ENCODE results near the gene CNNM1.

Gene CNNM1

DNA sequence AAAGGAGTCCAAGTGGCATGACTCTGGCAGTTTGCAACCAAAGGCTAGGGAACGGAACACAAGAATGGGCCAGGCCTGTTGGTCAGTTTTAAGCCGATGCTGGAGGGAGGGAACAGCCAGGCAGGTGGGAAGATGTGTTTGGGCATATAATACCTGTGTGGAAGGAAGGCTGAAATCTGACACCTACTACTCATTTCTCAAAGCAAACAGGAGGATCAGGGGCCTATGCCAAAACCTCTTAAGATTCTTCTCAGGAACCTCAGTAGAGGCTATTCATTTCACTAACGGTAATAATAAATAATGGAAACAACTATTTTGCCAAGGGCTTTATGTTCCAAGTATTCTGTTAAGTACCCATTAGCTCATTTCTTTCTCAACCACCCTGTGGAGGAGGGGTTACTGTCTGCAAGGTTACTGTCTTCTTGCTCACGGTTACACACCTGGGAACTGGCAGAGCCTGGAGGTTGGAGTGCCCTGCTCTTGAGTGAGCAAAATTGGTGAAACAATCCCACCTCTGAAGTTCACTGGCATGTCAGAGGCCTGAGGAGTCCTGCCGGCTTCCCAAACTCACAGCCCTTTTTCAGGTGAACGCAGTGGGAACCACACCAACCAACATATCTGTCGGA, 65.7 kb downstream of the CNNM1 start:
- no peak for FAIRE-seq
- no peak for DNase-seq (ENCODE audit: insufficient read length, low spot score)
- TF ChIP-seq POU2F2 (IDR thresholded peaks at IDR 0.05; ENCODE audit: low read depth, low read length) (no peak), SPI1 (IDR thresholded peaks at IDR 0.05; ENCODE audit: low read depth, low read length) (no peak), PAX5 (IDR thresholded peaks at IDR 0.05; ENCODE audit: insufficient read depth, low read length, severe bottlenecking) (no peak), POLR2A (IDR thresholded peaks at IDR 0.05; ENCODE audit: low read depth, low read length) (no peak), POLR2AphosphoS5 (IDR thresholded peaks at IDR 0.05; ENCODE audit: low read depth, low read length) (no peak), TAF1 (IDR thresholded peaks at IDR 0.05; ENCODE audit: low read depth, low read length) (no peak)

DNA sequence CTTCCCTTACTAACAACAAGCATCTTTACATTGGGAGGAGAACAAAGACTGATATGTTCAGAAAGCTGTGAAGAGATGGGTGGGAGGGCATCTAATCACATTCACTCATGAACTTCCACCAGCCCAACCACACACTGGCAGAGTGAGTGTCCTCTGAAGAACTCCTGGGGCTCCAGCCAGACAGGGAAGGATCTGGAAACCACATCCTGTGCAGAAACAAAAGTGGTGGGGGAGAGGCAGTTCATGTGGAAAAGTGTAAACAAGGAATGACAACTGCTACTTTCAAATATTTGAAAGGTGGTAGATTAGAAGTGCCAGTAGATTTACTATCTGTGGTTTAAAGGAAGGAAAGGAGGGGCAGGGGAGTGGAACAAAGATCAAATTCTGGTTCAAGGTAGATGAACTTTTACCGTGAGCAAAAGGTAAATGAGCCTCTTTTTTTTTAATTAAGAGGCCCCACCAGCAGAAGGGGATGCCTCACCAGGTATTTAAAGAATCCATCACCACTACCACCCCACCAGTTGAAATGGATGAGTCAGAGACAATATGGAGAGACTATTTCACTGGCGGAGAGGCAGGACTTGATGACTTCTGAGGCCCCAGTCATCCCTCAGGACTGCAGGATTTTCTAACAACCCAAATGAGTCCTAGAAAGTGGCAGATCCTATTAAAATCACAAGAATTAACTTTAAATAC, 66.7 kb downstream of the CNNM1 start:
- FAIRE-seq (no peak), DNase-seq (ENCODE audit: insufficient read length, low spot score) (no peak)
- TF ChIP-seq TAF1 (IDR thresholded peaks at IDR 0.05; ENCODE audit: low read depth, low read length) (no peak), PAX5 (IDR thresholded peaks at IDR 0.05; ENCODE audit: insufficient read depth, low read length, severe bottlenecking) (no peak), POLR2A (IDR thresholded peaks at IDR 0.05; ENCODE audit: low read depth, low read length) (no peak), POLR2AphosphoS5 (IDR thresholded peaks at IDR 0.05; ENCODE audit: low read depth, low read length) (no peak), SPI1 (IDR thresholded peaks at IDR 0.05; ENCODE audit: low read depth, low read length) (no peak), POU2F2 (IDR thresholded peaks at IDR 0.05; ENCODE audit: low read depth, low read length) (no peak)

DNA sequence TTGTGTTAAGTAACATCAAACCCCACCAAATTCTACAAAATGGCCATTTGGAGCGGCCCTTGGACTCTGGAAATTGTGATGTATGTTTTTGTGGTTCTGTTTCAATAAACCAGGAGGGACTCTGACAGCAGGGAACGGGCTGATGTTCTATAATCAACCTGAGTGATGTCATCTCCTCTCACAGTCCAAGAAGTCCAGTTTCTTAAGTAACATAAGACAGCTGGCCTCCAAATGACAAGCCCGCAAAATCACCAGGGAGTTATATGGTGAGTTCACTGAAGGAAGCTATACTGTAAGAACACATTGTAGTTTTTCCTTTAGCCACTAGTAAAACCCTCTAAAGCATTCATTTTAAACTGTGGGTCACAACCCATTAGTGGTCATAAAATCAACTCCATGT, 67.3 kb downstream of the CNNM1 start:
- FAIRE-seq (no peak), DNase-seq (ENCODE audit: insufficient read length, low spot score) (no peak)
- TF ChIP-seq SPI1 (IDR thresholded peaks at IDR 0.05; ENCODE audit: low read depth, low read length) (no peak), PAX5 (IDR thresholded peaks at IDR 0.05; ENCODE audit: insufficient read depth, low read length, severe bottlenecking) (no peak), TAF1 (IDR thresholded peaks at IDR 0.05; ENCODE audit: low read depth, low read length) (no peak), POLR2A (IDR thresholded peaks at IDR 0.05; ENCODE audit: low read depth, low read length) (no peak), POLR2AphosphoS5 (IDR thresholded peaks at IDR 0.05; ENCODE audit: low read depth, low read length) (no peak), POU2F2 (IDR thresholded peaks at IDR 0.05; ENCODE audit: low read depth, low read length) (no peak)

DNA sequence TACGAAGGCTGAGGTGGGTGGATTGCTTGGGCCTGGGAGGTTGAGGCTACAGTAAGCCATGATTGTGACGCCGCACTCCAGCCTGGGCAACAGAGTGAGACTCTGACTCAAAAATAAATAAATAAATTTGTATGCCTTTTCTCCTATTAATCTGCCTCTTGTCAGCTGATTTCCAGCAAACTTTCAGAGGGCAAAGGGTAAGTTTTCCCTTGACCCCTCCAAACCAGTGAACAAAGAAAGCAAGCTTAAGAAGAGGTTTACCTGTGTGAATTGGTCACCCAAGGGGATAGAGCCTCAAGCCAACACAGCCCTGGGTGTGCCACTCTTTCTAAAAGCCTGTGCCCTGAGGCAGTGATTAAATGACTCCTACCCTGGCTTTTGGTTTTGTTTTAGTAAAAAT, 70.5 kb downstream of the CNNM1 start:
- no peak for TF ChIP-seq TAF1 (IDR thresholded peaks at IDR 0.05; ENCODE audit: low read depth, low read length)
- no peak for TF ChIP-seq SPI1 (IDR thresholded peaks at IDR 0.05; ENCODE audit: low read depth, low read length)
- TF ChIP-seq PAX5 (IDR thresholded peaks at IDR 0.05; ENCODE audit: insufficient read depth, low read length, severe bottlenecking) = no peak
- TF ChIP-seq POLR2AphosphoS5 (IDR thresholded peaks at IDR 0.05; ENCODE audit: low read depth, low read length) = no peak
- no peak for TF ChIP-seq POLR2A (IDR thresholded peaks at IDR 0.05; ENCODE audit: low read depth, low read length)
- no peak for TF ChIP-seq POU2F2 (IDR thresholded peaks at IDR 0.05; ENCODE audit: low read depth, low read length)
- DNase-seq (ENCODE audit: insufficient read length, low spot score) (no peak), FAIRE-seq (no peak)

- no peak for TF ChIP-seq POLR2AphosphoS5 (IDR thresholded peaks at IDR 0.05; ENCODE audit: low read depth, low read length)
- TF ChIP-seq POLR2A (IDR thresholded peaks at IDR 0.05; ENCODE audit: low read depth, low read length) = no peak
- peak; percentile 78 for TF ChIP-seq SPI1 (IDR thresholded peaks at IDR 0.05; ENCODE audit: low read depth, low read length)
- TF ChIP-seq POU2F2 (IDR thresholded peaks at IDR 0.05; ENCODE audit: low read depth, low read length) = no peak
- TF ChIP-seq PAX5 (IDR thresholded peaks at IDR 0.05; ENCODE audit: insufficient read depth, low read length, severe bottlenecking) = no peak
- TF ChIP-seq TAF1 (IDR thresholded peaks at IDR 0.05; ENCODE audit: low read depth, low read length) = no peak
- no peak for DNase-seq (ENCODE audit: insufficient read length, low spot score)
- no peak for FAIRE-seq
Measured at GRCh38 chr10:99403674-99404073, 74.5 kb downstream of the CNNM1 start.

DNA sequence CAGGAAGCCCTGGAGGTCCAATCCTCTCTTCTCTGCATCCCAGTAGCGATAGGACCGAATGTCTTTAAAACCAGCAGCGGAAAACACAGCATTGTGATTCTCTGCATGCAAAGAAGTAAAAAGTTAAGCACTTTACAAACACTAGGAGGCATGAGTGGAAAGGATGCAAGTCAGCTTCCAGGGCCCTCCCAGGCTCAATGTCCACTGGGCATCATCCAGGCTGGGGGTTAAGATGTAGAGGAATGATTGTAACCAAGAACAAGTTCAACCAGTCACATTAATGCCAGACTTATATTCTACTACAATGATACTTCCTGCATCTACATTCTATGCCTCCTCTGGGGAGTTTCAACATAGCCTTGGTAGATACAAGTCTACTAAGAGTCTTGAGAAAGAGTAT, 77.0 kb downstream of the CNNM1 start:
- FAIRE-seq (no peak), DNase-seq (ENCODE audit: insufficient read length, low spot score) (no peak)
- TF ChIP-seq POLR2AphosphoS5 (IDR thresholded peaks at IDR 0.05; ENCODE audit: low read depth, low read length) (no peak), TAF1 (IDR thresholded peaks at IDR 0.05; ENCODE audit: low read depth, low read length) (no peak), POU2F2 (IDR thresholded peaks at IDR 0.05; ENCODE audit: low read depth, low read length) (no peak), SPI1 (IDR thresholded peaks at IDR 0.05; ENCODE audit: low read depth, low read length) (no peak), PAX5 (IDR thresholded peaks at IDR 0.05; ENCODE audit: insufficient read depth, low read length, severe bottlenecking) (no peak), POLR2A (IDR thresholded peaks at IDR 0.05; ENCODE audit: low read depth, low read length) (no peak)

GRCh38 chr10:99410146-99410545, 81.0 kb downstream of the CNNM1 start:
- DNase-seq (ENCODE audit: insufficient read length, low spot score) (no peak), FAIRE-seq (no peak)
- TF ChIP-seq POLR2AphosphoS5 (IDR thresholded peaks at IDR 0.05; ENCODE audit: low read depth, low read length) (no peak), TAF1 (IDR thresholded peaks at IDR 0.05; ENCODE audit: low read depth, low read length) (no peak), POLR2A (IDR thresholded peaks at IDR 0.05; ENCODE audit: low read depth, low read length) (no peak), POU2F2 (IDR thresholded peaks at IDR 0.05; ENCODE audit: low read depth, low read length) (no peak), PAX5 (IDR thresholded peaks at IDR 0.05; ENCODE audit: insufficient read depth, low read length, severe bottlenecking) (no peak), SPI1 (IDR thresholded peaks at IDR 0.05; ENCODE audit: low read depth, low read length) (no peak)

DNA sequence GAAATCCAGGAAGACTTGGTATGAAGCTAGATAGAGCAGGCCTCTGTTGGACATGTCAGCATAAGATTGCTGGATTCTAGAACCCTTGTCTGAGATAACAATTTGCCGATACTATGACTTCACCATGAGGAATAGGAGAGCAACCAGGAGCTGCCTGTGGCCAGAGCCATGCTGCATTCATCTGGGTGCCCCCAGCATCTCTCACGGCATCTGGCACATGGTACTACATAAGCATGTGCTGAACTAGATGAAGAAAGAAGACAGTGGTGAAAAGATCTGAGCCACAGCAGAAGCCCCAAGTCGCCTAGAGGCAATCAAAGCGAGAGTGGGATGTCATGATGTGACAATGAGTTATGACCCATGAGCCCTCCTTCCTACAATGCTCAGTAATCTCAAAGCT, 81.7 kb downstream of the CNNM1 start:
- DNase-seq (ENCODE audit: insufficient read length, low spot score) = no peak
- TF ChIP-seq POLR2AphosphoS5 (IDR thresholded peaks at IDR 0.05; ENCODE audit: low read depth, low read length) (no peak), PAX5 (IDR thresholded peaks at IDR 0.05; ENCODE audit: insufficient read depth, low read length, severe bottlenecking) (no peak), TAF1 (IDR thresholded peaks at IDR 0.05; ENCODE audit: low read depth, low read length) (no peak), SPI1 (IDR thresholded peaks at IDR 0.05; ENCODE audit: low read depth, low read length) (no peak), POLR2A (IDR thresholded peaks at IDR 0.05; ENCODE audit: low read depth, low read length) (no peak), POU2F2 (IDR thresholded peaks at IDR 0.05; ENCODE audit: low read depth, low read length) (no peak)
- no peak for FAIRE-seq

DNA sequence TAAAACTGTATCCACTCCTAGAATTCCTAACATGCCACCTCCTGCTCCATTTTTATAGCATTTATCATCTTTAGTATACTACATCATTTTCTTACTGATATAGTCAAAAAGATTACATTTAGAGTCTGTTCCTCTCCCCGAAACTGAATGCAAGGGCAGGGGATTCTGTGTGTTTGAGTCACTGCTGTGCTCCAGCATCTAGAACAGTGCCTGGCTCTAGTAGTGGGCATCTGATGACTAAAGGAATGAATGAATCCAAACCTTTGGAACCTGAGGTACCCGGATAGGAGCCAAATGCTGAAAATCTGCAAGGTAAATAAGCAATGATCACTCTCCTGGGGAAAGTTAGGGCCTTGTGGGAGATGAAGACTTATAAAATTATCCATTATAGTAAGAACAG, 82.4 kb downstream of the CNNM1 start:
- FAIRE-seq (no peak), DNase-seq (ENCODE audit: insufficient read length, low spot score) (no peak)
- no peak for TF ChIP-seq POLR2A (IDR thresholded peaks at IDR 0.05; ENCODE audit: low read depth, low read length)
- no peak for TF ChIP-seq SPI1 (IDR thresholded peaks at IDR 0.05; ENCODE audit: low read depth, low read length)
- no peak for TF ChIP-seq POU2F2 (IDR thresholded peaks at IDR 0.05; ENCODE audit: low read depth, low read length)
- no peak for TF ChIP-seq TAF1 (IDR thresholded peaks at IDR 0.05; ENCODE audit: low read depth, low read length)
- no peak for TF ChIP-seq PAX5 (IDR thresholded peaks at IDR 0.05; ENCODE audit: insufficient read depth, low read length, severe bottlenecking)
- TF ChIP-seq POLR2AphosphoS5 (IDR thresholded peaks at IDR 0.05; ENCODE audit: low read depth, low read length) = no peak
